Measurements from ENCODE around the gene ACOX3.

Gene ACOX3

DNA sequence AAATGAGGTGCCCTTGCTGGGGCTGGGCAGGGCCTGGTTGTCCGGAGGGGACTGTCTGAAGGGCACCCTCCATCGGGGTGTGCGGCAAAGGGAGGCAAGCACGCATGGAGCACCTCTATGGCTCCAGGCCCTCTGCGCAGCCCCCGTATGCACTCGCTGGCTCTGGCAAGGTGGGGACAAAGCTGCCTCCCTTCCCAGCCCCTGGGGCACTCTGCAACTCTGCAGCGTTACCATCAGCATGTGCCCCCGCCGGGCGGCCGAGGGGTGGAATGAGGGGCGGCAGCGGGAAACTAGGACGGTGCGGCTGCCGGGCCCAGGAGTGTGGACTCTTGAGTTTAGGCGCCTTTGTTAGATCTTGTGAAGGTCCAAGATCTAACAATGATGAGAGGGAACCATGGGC lies 26.5 kb upstream of the ACOX3 start:
- DNase-seq: no peak

DNA sequence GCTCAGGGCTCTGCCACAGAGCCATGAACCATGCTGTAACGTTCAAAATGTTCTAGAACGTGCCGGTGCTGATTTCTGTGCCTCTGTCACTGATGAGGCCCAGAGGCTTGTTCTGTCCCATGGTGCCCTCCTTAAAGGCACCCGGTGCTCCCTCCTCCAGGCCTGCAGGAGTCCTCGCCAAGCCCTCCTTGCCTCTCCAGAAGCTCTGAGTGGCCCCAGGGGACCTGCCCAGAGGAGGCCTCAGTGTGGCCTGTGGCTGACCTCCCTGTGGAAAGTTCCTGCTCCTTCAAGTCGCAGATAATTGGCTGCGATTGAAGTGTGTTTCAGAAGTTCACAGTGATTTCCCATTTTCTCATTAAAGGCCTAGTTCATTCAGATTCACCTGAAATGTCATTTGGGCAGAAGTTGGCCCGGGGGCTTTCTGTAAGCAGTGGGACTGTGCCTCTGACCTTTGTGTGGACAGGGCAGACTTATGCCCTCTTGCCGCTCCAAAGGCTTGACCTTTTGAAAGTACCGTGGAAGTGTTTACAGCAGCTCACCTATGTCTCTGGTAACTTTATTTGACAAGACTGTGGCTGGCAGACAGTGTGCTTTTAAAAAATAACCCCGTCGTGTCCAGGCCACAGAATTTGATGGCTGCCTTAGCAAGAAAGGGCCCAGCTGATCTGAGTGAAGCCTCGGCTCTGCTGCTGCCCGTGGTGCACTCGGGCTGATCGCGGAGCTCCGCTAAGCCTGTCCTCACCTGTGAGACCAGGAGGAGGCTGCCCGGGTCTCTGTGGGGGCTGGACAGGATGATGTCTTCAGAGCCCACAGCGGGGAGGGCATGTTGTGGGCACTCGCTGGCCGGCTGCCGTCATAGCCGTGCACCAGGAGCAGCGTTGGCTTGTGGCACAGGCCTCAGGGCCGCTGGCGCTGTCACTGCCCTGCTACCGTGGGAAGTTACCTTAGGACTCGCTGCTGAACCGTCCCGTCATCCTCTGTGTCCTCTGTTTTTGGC lies 25.4 kb upstream of the ACOX3 start:
- no peak for DNase-seq

DNA sequence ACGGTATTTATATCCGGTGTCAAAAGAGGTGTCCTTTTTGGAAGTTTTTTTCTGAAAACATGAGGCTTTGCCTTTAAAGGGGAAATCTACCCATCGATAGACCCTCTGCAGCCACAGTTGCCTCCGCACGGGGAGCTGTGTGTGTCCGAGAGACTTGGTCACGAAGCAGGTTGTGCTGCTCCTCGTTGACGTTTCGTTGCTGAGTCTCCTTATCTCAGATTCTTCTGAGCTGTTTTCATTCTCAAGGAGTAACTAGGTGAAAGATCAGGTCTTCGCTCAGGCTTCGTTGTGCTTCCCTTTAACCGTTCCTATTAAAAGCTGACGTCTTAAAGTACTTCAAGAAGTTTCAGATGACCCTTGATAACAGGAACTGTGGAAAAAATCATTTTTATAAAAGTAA lies 23.9 kb upstream of the ACOX3 start:
- no peak for DNase-seq

DNA sequence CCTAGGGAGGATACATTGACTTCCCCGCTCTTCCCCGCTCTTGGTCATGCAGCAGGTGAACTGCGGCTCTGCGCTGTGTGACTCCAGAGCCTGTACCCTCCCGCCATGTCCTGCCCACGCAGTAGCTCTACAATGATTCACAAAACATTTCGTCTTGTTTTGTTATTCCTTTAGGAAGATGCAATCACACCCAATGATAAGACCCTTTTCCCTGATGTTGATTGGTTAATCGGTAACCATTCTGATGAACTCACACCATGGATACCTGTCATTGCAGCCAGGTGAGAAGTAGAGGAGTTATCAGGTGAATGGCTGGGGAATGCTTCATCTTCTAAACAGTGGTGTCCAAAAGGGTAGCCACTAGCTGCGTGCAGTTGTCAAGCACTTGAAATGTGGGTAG lies 23.3 kb upstream of the ACOX3 start:
- no peak for DNase-seq

DNA sequence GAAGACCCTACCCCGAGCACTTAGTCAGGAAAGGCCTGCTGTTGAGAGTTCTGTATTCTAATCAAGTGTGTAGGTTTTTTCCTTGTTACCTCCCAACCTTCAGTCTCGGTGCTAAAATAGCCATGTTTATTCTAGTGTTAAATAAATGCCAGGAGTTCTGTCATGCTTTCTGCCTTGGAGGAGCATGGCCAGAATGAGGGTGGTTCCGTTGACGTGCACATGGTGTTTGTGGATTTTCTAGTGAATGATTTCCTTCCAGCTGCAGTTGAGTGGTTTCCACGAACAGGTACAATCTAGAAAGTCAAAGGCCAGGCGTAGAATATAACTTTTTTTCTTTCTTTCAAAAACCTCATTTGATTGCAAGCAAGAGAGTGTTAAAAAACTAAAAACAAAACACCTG lies 21.1 kb upstream of the ACOX3 start:
- no peak for DNase-seq

DNA sequence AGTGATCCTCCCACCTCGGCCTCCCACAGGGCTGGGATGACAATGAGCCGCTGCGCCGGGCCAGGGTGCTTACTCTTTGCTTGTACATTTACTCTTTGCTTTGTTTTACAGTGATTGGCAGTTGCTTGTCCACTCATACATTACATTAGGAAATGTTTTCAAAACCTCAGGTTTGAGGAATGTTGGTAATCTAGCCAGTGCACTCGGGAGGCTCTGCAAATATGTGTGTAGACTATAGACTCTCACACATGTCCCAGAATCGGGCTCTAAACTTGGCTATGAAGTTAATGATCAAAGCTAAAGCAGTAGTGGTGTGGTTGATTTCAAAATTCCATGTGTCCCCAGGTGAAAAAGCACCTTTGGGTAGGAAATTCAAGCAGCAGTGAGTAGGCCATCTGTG lies 20.6 kb upstream of the ACOX3 start:
- DNase-seq: no peak

DNA sequence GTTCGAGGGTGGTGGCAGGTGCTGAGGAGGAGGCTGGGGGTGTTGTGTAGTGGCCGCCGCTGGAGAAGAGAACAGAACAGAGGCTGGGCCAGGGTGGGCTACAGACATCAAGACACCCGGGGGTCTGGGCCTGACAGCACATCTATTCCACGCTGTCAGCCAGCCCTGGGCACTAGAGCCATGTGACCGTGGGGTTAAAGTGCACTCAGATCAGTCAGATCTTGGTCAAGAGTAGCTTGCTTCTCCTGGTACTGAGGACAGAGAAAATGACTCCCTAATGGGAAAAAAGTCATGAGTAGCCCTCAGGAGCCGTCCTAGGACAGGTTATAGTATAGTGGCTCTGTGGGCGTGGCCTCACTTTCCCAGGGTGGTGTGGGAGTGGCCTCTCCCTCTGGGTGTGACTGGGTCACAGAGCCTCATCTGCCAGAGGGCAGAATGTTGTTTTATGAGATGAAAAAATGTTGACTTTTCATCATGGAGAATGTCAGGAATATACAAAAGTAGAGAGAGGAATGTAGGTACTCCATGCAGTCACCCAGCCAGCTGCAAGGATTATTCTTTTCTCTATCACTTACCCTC lies 19.4 kb upstream of the ACOX3 start:
- no peak for DNase-seq

DNA sequence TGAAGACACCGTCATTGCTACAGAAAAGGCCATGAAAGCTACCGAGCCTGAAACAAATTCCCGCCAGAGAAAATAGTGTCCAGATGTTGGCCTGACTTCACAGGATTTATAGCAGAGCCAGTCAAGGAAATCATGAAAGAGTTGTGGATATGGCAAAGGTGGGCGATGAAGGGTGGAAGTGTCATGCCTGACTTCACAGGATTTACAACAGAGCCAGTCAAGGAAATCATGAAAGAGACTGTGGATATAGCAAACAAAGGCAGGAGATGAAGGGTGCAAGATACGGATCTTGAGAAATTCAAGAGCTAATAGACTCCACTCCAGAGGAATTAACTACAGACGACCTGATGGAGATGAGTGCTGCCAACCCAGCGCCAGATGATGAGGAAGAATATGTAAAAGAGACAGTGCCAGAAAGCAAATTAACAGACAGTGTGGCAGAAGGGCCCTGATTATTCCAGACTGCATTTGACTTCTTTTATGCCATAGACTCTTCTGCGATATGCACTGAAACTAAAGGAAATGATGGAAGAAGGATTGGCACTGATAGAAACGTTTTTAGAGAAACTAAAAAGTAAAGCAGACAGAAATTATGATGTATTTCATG lies 17.2 kb upstream of the ACOX3 start:
- DNase-seq: no peak

DNA sequence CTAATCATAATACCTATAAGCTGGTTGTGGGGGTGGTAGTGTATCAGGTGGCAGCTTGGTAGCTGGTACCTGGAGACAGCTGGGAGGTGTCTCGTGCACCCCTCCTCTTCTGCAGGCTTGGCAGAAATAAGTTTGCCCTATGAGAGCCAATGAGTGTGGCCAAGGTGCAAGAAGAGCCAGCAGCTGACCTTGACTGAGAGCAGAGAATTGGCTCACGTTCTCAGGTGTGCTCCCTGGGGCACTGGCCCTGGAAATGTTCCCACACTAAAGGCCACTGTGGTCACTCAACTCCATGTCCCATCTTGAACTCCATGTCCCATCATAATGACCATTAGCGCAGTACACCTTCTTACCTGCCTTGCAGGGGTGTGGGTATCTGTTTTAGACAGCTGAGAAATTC lies 13.4 kb upstream of the ACOX3 start:
- no peak for DNase-seq

DNA sequence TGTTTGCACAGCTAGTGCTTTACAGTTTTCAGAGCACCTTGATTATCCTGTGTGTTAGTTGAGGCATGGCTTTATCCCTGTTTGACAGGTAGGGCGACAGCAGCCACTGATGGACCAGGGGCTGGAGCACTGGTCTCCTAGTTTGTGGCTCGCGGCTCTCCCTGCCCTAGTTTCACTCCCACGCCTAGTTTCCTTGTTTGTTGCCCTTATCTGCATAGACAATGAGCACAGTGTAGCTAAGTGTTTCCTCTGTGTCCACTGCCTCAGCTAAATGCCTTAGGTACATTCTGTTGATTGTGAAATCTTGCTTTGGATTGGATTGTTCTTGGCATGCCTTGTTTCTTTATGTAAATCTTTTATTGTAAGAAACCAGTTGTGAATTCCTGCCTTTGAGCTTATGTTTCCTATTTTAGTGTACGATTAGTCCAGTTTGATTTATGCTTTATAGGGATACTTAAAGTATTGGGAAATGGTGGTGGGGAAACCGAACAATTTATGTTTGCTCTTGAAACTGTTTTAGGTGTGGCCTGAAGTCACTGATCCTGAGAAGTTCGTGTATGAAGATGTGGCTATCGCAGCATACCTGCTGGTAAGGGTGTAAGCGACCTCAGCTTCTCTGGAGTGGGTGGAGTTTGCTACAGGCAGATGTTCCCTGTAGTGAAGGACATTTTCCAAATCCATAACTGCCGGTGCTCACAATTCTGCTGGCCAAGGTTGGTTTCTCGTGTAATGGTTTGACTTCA lies 11.1 kb upstream of the ACOX3 start:
- no peak for DNase-seq

DNA sequence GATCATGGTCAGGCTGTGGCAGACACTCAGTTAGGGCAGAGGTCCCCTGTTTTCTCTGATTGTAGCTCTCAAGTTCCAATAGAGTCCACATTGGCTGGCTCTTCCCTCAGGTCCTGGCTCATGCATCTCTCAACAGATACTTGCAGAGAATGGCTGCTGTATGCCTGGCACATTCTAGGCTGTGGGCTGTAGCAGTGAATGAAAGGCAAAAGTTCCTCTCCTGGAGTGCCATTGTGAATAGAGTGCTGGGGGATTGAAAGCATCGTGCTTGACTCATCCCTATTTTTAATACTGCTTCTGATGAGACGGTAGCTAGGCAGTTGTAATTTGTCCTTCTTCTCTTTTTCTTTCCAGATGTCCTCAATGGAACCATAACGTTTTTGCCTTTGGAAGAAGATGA lies 5.6 kb upstream of the ACOX3 start:
- no peak for DNase-seq

DNA sequence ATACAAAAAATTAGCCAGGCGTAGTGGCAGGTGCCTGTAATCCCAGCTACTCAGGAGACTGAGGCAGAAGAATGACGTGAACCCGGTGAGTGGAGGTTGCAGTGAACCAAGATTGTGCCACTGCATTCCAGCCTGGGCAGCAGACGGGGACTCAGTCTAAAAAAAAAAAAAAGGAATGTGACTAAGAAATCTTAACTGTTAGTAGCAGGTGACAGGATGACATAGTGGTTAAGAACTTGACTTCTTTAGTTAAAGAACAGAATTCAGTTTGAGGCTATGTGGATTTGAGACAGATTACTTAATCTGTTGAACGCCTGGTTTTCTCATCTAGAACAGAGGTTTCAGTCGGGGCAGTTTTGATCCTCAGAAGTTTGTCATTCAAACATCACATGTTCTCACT lies 3.3 kb upstream of the ACOX3 start:
- DNase-seq: no peak

DNA sequence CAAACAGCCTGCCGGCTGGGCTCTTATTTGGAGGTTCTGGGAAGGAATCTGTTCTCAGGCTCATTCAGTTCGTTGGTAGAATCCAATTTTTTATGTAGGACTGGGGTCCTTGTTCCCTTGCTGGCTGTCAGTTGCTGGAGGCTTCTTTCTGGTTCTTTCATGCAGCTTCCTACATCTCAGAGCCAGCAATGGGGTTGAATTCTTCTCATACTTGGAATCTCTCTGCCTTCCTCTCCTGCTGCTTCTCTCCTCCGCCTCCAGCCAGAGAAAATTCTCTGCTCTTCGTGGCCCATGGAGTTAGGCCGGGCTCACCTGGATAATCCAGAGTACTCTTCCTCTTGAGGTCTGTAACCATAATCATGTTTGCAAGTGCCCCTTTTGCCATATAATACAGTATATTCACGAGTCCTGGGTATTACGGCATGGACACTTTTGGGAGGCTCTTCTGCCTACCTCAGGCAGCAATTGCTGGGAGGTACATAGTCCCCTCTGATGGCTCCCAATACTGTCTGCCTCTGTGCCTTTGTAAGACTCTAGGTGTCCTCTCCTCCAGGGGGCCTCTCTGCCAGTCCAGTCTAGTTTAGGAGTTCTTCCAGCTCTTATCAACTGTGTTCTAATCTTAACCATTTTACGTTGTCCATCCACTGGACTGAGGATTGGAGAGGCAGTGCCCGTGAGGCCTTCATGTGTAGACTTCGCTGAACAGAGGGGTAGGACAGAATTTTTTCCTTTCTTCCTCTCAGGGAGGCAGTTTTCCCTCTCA lies 2.3 kb upstream of the ACOX3 start:
- DNase-seq: no peak

DNA sequence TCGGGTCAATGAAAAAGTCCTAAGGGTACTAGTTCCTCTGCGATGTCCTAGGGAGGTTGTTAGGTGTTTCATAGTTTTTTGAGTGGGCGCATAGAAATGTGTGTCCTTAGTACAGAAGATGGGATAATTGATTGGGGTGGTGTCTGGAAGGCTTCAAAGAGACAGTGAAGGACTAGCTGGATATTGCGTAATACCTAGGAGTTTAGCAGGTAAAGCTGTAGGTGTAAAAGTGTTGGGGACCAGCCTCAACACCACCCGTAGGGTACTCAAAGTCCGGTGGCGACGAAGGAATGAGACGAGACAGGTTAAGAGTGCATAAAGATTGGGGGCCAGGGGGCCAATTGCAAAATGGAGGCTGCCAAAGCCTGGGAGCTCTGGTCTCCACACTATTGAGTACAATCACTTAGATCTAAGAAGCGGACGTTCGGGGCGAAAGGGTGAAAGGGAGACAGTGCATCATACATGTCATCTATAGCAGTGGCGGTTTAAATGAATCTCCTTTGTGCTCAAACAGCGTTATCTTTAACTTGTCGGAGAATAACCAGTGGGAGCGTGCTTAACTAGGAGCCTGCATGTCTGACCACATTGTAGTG lies 1.1 kb upstream of the ACOX3 start:
- DNase-seq: no peak

DNA sequence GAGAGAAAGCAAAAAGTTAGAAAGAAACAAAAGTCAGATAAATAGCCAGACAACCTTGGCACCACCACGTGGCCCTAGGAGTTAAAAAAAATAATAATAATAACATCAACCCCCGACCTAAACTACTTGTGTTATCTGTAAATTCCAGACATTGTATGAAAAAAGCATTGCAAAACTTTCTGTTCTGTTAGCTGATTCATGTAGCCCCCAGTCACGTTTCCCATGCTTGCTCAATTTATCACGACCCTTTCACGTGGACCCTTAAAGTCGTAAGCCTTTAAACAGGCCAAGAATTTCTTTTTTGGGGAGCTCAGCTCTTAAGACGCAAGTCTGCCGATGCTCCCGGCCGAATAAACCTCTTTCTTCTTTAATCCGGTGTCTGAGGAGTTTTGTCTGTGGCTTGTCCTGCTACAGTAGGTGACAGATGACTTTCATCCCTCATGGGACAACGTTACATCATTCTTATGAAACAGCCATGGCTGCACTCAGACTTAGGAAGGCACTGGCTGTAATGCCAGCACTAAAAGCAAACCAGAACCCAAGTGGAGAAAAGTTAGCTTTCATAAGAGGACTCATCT lies 520 bp downstream of the ACOX3 start:
- DNase-seq: no peak

DNA sequence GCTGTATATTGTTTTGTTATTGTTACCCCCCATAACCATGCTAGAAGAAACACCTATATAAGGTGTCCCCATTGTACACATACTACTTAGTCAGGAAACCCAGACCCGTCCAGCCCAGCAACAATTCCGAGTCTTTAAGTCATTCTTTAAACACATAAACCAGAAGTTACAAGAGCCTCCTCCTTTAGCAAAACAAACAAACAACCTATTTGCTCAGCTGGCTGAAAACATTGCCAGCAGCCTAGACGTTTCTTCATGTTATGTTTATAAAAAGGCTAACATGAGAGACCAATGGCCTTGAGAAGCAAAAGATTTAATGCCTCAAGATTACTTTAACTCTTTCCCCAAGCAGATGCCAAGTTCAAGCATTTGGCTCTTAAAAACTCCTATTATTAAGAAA lies 1.4 kb downstream of the ACOX3 start:
- no peak for DNase-seq

DNA sequence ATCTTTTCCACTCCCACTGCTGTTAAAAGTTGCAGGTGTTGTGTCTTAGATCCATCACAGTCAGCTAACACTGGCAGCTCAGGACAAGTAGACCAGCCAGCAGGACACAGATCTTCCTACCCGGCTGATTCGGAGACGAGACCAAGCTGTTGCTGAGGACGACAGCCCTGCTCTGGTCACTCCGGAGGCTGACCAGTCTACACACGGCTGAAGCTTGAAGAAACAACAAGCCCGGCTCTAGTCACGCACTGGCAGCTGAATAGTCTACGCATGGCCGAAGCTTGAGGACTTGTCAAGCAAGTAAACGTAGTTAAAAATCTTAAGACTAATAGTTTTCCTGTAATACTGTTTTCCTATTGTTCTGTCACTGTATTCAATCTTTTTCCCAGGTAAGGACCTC lies 1.8 kb downstream of the ACOX3 start:
- no peak for DNase-seq

DNA sequence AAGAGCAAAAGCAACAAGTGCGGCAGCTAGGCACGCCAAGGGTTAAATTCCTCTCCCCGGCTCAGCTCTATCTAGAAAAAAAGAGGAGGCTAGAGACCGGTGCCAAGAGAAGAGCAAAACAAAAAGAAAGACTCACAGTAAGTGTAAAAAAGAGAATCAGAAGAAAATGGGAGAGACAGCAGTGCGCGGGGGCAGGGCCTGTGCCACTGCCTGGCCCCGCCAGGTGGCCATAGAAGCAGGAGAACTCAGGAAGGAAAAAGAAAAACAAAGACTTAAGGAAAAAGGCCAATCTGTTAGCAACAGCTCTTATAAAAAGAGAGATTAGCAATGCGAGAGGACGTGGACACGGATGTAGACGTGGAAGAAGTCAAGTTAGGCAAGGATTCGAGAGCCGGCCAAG lies 3.2 kb downstream of the ACOX3 start:
- DNase-seq: no peak

DNA sequence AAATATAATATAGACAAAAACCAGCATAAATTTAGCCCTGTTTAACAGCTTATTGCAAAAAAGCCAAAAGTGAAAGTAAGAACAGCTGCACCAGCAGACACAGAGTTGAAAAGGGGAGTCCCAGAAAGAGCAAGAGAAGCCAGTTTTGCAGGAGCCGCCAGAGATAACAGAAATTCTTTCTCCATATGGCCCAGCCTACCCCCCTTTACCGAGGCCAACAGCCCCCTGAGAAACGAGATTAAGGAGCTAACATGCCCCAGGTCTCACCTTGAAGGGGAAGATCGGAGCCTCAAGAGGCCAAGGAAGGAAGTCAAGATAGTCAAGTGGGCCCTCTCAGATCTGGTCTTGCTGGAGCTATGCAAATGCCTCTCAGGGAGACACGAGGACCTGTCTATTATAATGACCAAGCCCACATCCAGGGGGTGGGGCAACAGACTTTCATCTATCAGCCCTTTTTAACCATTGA lies 4.8 kb downstream of the ACOX3 start:
- DNase-seq: no peak

DNA sequence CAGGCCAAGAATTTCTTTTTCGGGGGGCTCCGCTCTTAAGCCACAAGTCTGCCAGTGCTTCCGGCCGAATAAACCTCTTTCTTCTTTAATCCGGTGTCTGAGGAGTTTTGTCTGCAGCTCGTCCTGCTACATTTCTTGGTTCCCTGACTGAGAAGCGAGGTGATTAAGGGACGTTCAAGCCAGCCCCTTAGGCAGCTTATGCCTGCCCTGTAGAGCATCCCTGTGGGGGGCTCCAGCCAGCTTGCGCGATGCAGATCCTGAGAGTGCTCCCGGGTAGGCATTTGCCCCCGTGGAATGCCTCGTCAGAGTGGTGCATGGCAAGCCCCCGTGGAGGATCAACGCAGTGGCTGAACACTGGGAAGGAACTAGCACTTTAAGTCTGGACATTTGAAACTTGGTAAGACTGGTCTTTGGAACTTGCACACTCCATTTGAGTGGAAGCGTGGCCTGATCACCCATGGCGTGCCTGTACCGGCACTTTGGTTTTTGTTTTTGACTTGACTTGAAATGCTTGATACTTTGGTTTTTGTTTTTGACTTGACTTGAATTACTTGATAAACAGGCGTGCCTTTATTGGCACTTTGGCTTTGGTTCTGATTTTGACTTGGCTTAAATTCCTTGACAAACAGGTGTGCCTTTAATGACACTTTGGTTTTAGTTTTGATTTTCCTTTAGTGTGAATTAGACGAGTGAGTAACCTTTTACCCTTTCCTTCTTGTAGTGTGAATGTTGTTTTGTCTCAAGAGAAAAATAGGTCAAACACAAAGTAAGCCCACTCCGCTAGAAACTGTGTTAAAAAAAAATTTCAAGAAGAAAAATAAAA lies 6.1 kb downstream of the ACOX3 start:
- DNase-seq: no peak

DNA sequence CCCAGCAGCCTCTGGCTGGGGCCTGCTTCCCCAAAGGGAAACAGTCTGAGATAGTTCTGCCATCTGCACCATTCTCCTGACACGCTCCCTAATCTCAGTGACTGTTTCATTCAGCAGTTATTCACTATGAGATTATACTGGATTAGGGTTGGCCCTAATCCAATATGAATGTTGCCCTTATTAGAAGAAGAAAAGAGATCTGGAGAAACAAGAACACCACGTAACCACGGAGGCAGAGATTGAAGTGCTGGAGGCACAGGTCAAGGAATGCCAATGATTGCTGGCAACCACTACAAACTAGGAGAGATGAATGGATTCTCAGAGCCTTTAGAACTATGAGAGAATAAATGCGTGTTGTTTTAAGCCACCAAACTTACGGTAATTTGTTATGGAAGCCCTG lies 7.4 kb downstream of the ACOX3 start:
- no peak for DNase-seq
